ENCODE measurements around the gene NCEH1.

DNA sequence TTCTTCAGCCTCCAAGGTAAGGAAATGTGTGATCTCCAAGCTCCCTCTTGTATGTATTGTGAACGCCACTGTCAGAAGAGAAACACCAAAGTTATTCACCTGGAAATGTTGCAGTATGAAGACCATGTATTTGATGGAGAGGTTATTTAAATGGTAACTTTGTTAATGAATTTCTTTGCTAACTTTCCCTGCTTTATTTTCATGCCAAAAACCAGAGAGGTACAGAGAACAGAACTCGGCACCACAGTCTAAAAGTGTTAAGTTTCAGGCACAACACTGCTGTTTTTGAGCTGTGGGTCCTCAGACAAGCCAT lies 114.5 kb downstream of the NCEH1 start:
- TF ChIP-seq GATA2 (IDR thresholded peaks at IDR 0.05; ENCODE audit: low read depth, low read length): no peak
- no peak for TF ChIP-seq GATA3 (IDR thresholded peaks at IDR 0.05; ENCODE audit: low read depth, low read length)

All from SH-SY5Y (cell line).